ENCODE data around the gene KDM5B.

The KDM5B gene

GRCh38 chr1:202811296-202812175, 3.3 kb upstream of the KDM5B start:
- TF ChIP-seq TAF1 (IDR thresholded peaks at IDR 0.05; ENCODE audit: borderline replicate concordance, low read depth, low read length) (no peak), POLR2A (IDR thresholded peaks at IDR 0.05; ENCODE audit: low read depth, low read length) (no peak), POLR2AphosphoS5 (IDR thresholded peaks at IDR 0.05; ENCODE audit: low read depth, low read length) (no peak)
- DNase-seq (ENCODE audit: insufficient read length), result peak; percentile 38
- no peak for FAIRE-seq

GRCh38 chr1:202810615-202811295, 2.5 kb upstream of the KDM5B start, which contains the start of gene PCAT6:
TSS of gene PCAT6 (plus strand) at chr1:202810954.
- FAIRE-seq (peak; percentile 27), DNase-seq (ENCODE audit: insufficient read length) (peak; percentile 93)
- TF ChIP-seq POLR2A (IDR thresholded peaks at IDR 0.05; ENCODE audit: low read depth, low read length) (peak; percentile 60; the same call in 1 of the 2 replicates), POLR2AphosphoS5 (IDR thresholded peaks at IDR 0.05; ENCODE audit: low read depth, low read length) (0 out of 2 replicates have a peak, but pooled peaks have one; percentile 29), TAF1 (IDR thresholded peaks at IDR 0.05; ENCODE audit: borderline replicate concordance, low read depth, low read length) (peak; percentile 32; the same call in 1 of the 2 replicates)

DNA sequence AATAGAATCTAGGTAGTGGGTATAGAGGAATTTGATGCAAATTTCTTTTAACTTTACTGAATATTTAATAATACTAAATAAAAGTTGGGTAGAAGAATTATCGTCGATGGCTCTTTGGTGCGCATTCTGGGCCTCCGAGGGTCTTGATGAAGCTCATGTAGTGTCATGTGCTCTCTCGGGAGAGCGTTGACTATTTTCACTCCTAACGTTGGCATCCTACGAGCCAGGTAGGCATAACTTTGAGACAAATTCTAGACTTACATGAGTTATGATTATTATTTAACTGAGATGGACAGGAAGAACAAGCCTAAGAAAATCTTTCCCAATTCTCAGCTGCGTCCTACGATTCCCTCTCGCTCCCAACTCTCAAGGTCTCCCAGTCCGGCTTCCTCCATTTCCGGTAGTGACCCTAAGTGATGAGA, 2.0 kb upstream of the KDM5B start:
- FAIRE-seq (no peak), DNase-seq (ENCODE audit: insufficient read length) (no peak)

GRCh38 chr1:202809597-202810159, 1.5 kb upstream of the KDM5B start:
- no peak for DNase-seq (ENCODE audit: insufficient read length)
- FAIRE-seq, result no peak

More for the DNA sequence above, 2.0 kb upstream of the KDM5B start:
- TF ChIP-seq POLR2A (IDR thresholded peaks at IDR 0.05; ENCODE audit: low read depth, low read length) (no peak), TAF1 (IDR thresholded peaks at IDR 0.05; ENCODE audit: borderline replicate concordance, low read depth, low read length) (no peak), POLR2AphosphoS5 (IDR thresholded peaks at IDR 0.05; ENCODE audit: low read depth, low read length) (no peak)

DNA sequence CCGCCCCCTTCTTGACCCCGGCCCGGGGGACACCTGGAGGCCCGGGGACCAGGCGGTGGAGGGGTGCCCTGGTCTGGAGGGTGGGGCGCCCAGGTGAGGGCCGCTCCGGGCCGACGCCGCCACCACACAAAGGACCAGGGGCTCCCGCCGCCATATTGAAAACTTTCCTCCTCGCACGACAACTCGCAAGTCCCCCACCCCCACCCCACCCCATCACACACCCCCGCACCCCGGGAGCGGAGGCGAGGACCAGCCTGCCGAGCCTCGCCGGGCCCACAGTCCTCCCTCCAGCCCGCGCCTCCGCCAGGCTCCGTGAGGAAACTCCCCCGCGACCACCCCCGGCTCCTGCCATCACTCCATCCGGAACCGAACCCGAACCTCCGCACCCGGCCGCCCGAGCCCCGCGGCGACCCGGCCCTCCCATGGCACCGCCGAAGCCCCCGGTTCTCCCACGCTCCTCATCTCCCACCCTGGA, 733 bp downstream of the KDM5B start:
- DNase-seq (ENCODE audit: insufficient read length), result peak; percentile 57
- no peak for FAIRE-seq
- TF ChIP-seq POLR2A (IDR thresholded peaks at IDR 0.05; ENCODE audit: low read depth, low read length), result no peak
- no peak for TF ChIP-seq TAF1 (IDR thresholded peaks at IDR 0.05; ENCODE audit: borderline replicate concordance, low read depth, low read length)
- TF ChIP-seq POLR2AphosphoS5 (IDR thresholded peaks at IDR 0.05; ENCODE audit: low read depth, low read length), result no peak

More at GRCh38 chr1:202809597-202810159, 1.5 kb upstream of the KDM5B start:
- TF ChIP-seq TAF1 (IDR thresholded peaks at IDR 0.05; ENCODE audit: borderline replicate concordance, low read depth, low read length), result no peak
- no peak for TF ChIP-seq POLR2A (IDR thresholded peaks at IDR 0.05; ENCODE audit: low read depth, low read length)
- no peak for TF ChIP-seq POLR2AphosphoS5 (IDR thresholded peaks at IDR 0.05; ENCODE audit: low read depth, low read length)

DNA sequence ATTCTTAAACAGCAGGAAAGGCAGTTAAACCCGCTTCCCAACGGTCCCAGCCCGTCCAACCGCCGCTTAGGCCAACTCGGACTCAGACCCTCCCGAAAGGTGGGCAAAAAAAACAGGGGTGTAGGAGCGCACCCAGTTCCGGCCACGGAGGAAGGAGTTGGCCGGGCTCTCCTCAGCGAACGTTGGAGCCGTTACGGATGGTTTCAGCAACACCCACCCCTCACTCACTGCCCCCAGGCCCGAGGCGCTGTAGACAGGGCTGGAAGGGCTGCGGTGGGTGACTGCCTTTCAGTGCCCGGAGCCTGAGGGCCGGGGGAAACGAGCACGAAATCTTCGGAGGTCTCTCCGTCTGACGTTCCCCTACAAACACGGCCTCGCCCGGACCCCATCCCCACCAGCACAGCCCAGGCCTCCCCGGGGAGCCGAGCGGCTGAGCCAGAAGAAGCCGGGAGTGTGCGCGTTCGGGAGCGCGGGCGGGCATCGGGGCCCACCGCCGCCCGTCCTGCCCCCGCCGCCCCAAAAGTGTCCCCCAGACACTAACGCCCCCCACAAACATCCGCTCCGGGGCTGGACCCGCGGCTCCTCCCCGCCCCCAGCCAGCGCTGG, 1.3 kb downstream of the KDM5B start:
- no peak for TF ChIP-seq POLR2A (IDR thresholded peaks at IDR 0.05; ENCODE audit: low read depth, low read length)
- no peak for TF ChIP-seq TAF1 (IDR thresholded peaks at IDR 0.05; ENCODE audit: borderline replicate concordance, low read depth, low read length)
- no peak for TF ChIP-seq POLR2AphosphoS5 (IDR thresholded peaks at IDR 0.05; ENCODE audit: low read depth, low read length)
- DNase-seq (ENCODE audit: insufficient read length) (peak; percentile 35), FAIRE-seq (peak; percentile 53)

- TF ChIP-seq TAF1 (IDR thresholded peaks at IDR 0.05; ENCODE audit: borderline replicate concordance, low read depth, low read length) (no peak), POLR2A (IDR thresholded peaks at IDR 0.05; ENCODE audit: low read depth, low read length) (no peak), POLR2AphosphoS5 (IDR thresholded peaks at IDR 0.05; ENCODE audit: low read depth, low read length) (no peak)
- no peak for DNase-seq (ENCODE audit: insufficient read length)
- peak; percentile 78 for FAIRE-seq
Measured at GRCh38 chr1:202805886-202806844, 2.1 kb downstream of the KDM5B start.

DNA sequence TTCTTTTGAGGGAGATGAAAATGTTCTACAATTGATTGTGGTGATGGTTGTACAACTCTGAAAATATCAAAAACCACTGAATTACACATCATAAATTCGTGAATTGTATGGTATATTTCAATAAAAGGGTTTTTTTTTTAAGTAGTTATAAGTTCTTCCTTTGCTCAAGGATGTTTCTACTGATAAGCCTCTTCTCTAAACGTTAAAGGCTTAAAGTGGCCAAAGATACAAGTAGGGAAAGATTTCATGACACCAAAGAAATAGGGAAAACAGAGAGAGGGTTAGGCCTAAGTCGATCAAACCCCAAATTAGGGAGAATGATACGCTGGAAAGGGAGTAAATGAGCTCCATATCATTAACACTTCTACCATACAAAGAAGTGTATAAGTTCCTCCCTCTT, 4.1 kb downstream of the KDM5B start:
- TF ChIP-seq POLR2AphosphoS5 (IDR thresholded peaks at IDR 0.05; ENCODE audit: low read depth, low read length), result no peak
- no peak for TF ChIP-seq TAF1 (IDR thresholded peaks at IDR 0.05; ENCODE audit: borderline replicate concordance, low read depth, low read length)
- TF ChIP-seq POLR2A (IDR thresholded peaks at IDR 0.05; ENCODE audit: low read depth, low read length), result no peak
- DNase-seq (ENCODE audit: insufficient read length), result no peak
- FAIRE-seq, result no peak

GRCh38 chr1:202802998-202803932, 5.0 kb downstream of the KDM5B start:
- no peak for DNase-seq (ENCODE audit: insufficient read length)
- no peak for TF ChIP-seq POLR2A (IDR thresholded peaks at IDR 0.05; ENCODE audit: low read depth, low read length)
- TF ChIP-seq POLR2AphosphoS5 (IDR thresholded peaks at IDR 0.05; ENCODE audit: low read depth, low read length), result no peak
- TF ChIP-seq TAF1 (IDR thresholded peaks at IDR 0.05; ENCODE audit: borderline replicate concordance, low read depth, low read length), result no peak
- FAIRE-seq, result no peak

All from GM12892 (cell line).